Measurements from ENCODE around the gene TCF7L2. TPM values are rescaled to one million over a fixed set of nuclear protein-coding genes. Genes with fewer than 3 reads are reported as not detected.

TCF7L2 gene
- total and polyA plus RNA-seq, 8 donors: 6.7 to 179 (median 61.7) TPM

DNA sequence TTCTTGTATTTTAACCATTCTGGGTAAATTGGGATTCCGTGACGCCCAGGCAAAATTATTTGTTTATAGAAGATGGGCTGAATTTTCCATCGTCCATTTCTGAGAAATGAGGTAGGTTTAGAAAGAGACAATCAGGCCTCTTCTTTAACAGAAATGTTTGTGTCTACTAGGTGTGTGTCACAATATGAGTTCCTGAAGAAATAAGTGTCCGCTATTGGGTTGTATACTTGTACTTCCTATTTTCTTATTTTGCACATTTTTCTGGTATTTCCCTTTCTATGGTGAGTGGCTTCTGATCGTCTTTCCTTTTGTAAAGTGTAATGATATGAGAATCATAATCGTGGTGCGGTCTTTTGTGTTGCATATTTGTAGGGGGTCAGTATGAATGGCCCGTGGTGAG lies 83.9 kb downstream of the TCF7L2 start:
- Histone ChIP-seq H3K9me3 (no peaks in the 10 kb centered on the region), H3K36me3 (no peaks in the 10 kb centered on the region), H3K27ac (no peak overlapping the region), H3K4me3 (no peak overlapping the region), H3K27me3 (no peaks in the 10 kb centered on the region), H3K4me1 (peaks cover under 1 to 66% (median 40%) of the 10 kb centered on the region in 4 donors)
- intact Hi-C loops (cut with DNase I; ENCODE audit: low total_unique reads): no loop called here
- TF ChIP-seq EP300 (IDR thresholded peaks at IDR 0.05): no peak
- no peak for TF ChIP-seq POLR2A (IDR thresholded peaks at IDR 0.05)
- TF ChIP-seq POLR2AphosphoS5 (IDR thresholded peaks at IDR 0.05): no peak
- no peak for TF ChIP-seq CTCF (IDR thresholded peaks at IDR 0.05)
- 87 to 93% (median 89%) methylated on average over 8 of the region's 8 CpGs for WGBS, 5 donors
- DNase-seq: no peak

DNA sequence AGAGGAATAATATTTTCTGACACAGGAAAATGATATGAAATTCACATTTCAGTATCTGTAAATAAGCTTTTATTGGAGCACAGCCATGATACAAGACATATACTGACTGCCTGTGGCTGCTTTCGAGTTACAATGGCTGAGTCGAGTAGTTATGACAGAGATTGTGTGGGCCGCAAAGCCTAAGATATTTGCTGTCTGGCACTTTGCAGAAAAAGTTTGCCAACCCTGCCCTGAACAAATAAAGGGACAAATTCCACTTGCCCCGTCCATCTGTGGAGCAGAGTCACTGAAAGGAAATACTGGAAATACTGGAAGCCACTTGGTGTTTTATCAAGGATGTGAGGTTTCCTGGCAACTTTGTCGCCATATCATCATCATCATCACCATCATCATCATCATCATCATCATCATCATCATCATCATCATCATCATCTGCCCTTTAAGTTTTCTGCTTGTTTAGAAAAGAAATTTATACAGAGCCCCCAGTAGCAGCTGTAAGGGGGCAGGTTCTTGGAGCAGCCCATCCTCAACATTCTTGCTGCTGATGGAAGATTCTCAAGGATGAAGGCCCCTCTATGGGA lies 85.8 kb downstream of the TCF7L2 start:
- Histone ChIP-seq H3K4me1 (peaks cover 0 to 50% (median 33%) of the 10 kb centered on the region in 4 donors), H3K27ac (peak overlapping the region in 4 of 5 donors; percentile 38 to 64 (median 54)), H3K36me3 (peaks cover 0 to 7% (median 2%) of the 10 kb centered on the region in 4 donors), H3K9me3 (no peaks in the 10 kb centered on the region), H3K27me3 (no peaks in the 10 kb centered on the region), H3K4me3 (no peak overlapping the region)
- 26 to 42% (median 38%) methylated on average over 5 of the region's 5 CpGs for WGBS, 5 donors
- TF ChIP-seq POLR2AphosphoS5 (IDR thresholded peaks at IDR 0.05) (peak in 2 of 3 donors; percentile 18 to 72), EP300 (IDR thresholded peaks at IDR 0.05) (no peak)
- DNase-seq: peak; percentile 63 to 78
- intact Hi-C loops (cut with DNase I; ENCODE audit: low total_unique reads): no loop called here

- intact Hi-C loops (cut with DNase I; ENCODE audit: low total_unique reads): no loop called here
- Histone ChIP-seq H3K36me3 (peaks cover 0 to 14% (median 2%) of the 10 kb centered on the region in 4 donors), H3K4me3 (no peak overlapping the region), H3K27me3 (no peaks in the 10 kb centered on the region), H3K4me1 (peaks cover 0 to 50% (median 27%) of the 10 kb centered on the region in 4 donors), H3K27ac (peak overlapping the region in 1 of 5 donors; percentile 53), H3K9me3 (no peaks in the 10 kb centered on the region)
- DNase-seq: no peak
- no peak for TF ChIP-seq POLR2A (IDR thresholded peaks at IDR 0.05)
- TF ChIP-seq EP300 (IDR thresholded peaks at IDR 0.05): no peak
- TF ChIP-seq POLR2AphosphoS5 (IDR thresholded peaks at IDR 0.05): no peak
- no peak for TF ChIP-seq CTCF (IDR thresholded peaks at IDR 0.05)
- 80 to 88% (median 85%) methylated on average over 2 of the region's 2 CpGs for WGBS, 5 donors
These were observed 86.6 kb downstream of the TCF7L2 start for GRCh38 chr10:113036619-113037018.

GRCh38 chr10:113037218-113037617 lies 87.2 kb downstream of the TCF7L2 start:
- 81 to 93% (median 92%) methylated on average over 2 of the region's 2 CpGs for WGBS, 5 donors
- no peak overlapping the region for H3K27ac ChIP-seq

More at GRCh38 chr10:113037218-113037617, 87.2 kb downstream of the TCF7L2 start:
- intact Hi-C loops (cut with DNase I; ENCODE audit: low total_unique reads): no loop called here
- peaks cover 0 to 14% (median 2%) of the 10 kb centered on the region in 4 donors for H3K36me3 ChIP-seq
- DNase-seq: no peak
- TF ChIP-seq POLR2A (IDR thresholded peaks at IDR 0.05) (no peak), CTCF (IDR thresholded peaks at IDR 0.05) (no peak)
- H3K9me3 ChIP-seq: no peaks in the 10 kb centered on the region
- H3K4me1 ChIP-seq: peaks cover 0 to 50% (median 29%) of the 10 kb centered on the region in 4 donors
- H3K4me3 ChIP-seq: no peak overlapping the region
- no peaks in the 10 kb centered on the region for H3K27me3 ChIP-seq

Measured in stomach (tissue), 9 donors.